Esophagus squamous epithelium (tissue), 4 donors: ENCODE results near the gene GRHL1.

Source experiments
- CTCF ChIP-seq, 6 experiments: fragments of 450-650 bp in 4 of 6; fragments of 200-600 bp in 2 of 6; sonication (generic) in 2 of 6; IDR thresholded peaks; one replicate each; pipeline ENCODE4 v1.5.1; 2016 to 2019; ENCODE audit warnings: antibody characterized with exemption in 6 of 6, mild to moderate bottlenecking in 4 of 6, moderate library complexity in 4 of 6
- POLR2A ChIP-seq, 4 donors: fragments of 450-650 bp; IDR thresholded peaks; one replicate each; pipeline ENCODE4 v1.6.1; 2017; ENCODE audit warnings: antibody characterized with exemption in 4 of 4, mild to moderate bottlenecking in 4 of 4, moderate library complexity in 3 of 4

DNA sequence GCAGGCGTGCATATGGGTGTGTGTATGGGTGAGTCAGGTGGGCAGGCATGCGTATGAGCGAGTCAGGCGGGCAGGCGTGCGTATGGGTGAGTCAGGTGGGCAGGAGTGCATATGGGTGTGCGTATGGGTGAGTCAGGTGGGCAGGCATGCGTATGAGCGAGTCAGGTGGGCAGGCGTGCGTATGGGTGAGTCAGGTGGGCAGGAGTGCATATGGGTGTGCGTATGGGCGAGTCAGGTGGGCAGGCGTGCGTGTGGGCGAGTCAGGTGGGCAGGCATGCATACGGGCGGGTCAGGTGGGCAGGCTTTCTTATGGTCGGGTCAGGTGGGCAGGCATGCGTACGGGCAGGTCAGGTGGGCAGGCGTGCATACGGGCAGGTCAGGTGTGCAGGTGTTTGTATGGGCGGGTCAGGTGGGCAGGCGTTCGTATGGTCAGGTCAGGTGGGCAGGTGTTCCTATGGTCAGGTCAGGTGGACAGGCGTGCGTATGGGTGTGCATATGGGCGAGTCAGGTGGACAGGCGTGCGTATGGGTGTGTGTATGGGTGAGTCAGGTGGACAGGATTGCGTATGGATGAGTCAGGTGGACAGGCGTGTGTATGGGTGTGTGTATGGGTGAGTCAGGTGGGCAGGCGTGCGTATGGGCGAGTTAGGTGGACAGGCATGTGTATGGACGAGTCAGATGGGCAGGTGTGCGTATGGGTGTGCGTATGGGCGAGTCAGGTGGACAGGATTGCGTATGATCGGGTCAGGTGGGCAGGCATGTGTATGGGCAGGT, 63.1 kb downstream of the GRHL1 start:
- TF ChIP-seq CTCF (IDR thresholded peaks at IDR 0.05) (no peak), POLR2A (IDR thresholded peaks at IDR 0.05) (no peak)
